Fibroblast of skin of abdomen (primary cell): ENCODE measurements around the gene HPGDS. TPM values are rescaled to one million over a fixed set of nuclear protein-coding genes. Genes with fewer than 3 reads are reported as not detected.
"Not testable (repeated sequence)": the region's sequence is repeated elsewhere in the genome, so short reads cannot be mapped to it uniquely, and the experiment has no call there.

Experiments used
- DNase-seq: peaks from one replicate; pipeline ENCODE4 v3.0.0-alpha.2; 2013
- polyA plus RNA-seq, 2 experiments: library from polyadenylated mRNA; unstranded; fragments of 120-200 nt; gene quantifications; one replicate each; pipeline ENCODE4 v1.2.1, GENCODE V29; 2013; ENCODE audit not compliant: insufficient read length in 2 of 2

The HPGDS gene
- polyA plus RNA-seq (2013, experiment 1 of 2; ENCODE audit: insufficient read length), result not detected
- 0.06 TPM for polyA plus RNA-seq (2013, experiment 2 of 2; ENCODE audit: insufficient read length)

DNA sequence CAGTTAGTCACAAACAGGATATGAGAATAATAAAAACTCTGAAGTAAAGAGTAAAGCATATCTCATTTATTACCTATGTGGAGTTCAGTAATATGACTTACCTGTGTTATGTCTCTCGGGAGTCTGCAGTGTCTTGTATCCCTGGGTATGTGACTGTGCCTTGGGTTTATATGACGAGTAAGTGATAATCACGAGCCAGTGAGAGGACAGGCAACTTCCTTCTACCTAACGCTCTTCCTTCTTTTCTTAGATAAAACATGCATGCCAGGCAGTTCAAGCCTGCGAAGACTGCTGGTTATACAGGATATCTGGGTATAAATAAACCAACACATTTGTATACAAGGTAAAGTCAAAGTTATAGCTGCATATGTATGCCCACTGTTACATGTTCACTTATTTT, at the start of gene HPGDS:
HPGDS (minus strand) TSS at position 143 of the 400 bp plus-strand sequence. CDS start 8,207 bp downstream, outside the sequence.
- DNase-seq, result no peak

DNA sequence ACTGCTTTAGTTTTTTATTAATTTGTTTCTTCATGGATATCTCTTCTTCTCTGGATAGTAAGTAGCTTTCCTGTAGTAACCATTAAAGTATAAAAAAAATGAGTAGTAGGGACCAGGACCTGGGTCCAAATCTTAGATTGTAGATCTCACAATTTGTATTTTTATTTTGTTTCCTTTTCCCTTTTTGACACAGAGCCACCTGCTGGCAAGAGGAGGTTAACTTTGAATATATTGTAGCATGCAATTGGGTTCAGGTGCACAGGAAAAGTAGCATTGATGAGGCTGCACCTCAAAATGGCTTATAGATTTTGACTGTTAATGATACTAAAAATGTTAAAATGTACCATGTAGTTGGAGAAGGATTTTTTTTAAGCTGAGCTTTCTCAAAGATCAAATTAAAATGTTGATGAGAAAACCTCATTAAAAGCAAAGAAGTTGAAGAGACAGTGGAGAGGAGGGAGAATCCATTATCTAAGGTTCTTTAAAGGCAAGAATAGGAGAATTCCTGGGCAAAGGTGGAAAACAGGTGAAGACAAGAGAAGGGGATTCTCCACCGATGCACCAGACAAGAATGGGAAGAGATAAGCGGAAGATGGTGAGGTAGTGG, 48.3 kb upstream of the HPGDS start:
- DNase-seq, result peak; percentile 10

DNA sequence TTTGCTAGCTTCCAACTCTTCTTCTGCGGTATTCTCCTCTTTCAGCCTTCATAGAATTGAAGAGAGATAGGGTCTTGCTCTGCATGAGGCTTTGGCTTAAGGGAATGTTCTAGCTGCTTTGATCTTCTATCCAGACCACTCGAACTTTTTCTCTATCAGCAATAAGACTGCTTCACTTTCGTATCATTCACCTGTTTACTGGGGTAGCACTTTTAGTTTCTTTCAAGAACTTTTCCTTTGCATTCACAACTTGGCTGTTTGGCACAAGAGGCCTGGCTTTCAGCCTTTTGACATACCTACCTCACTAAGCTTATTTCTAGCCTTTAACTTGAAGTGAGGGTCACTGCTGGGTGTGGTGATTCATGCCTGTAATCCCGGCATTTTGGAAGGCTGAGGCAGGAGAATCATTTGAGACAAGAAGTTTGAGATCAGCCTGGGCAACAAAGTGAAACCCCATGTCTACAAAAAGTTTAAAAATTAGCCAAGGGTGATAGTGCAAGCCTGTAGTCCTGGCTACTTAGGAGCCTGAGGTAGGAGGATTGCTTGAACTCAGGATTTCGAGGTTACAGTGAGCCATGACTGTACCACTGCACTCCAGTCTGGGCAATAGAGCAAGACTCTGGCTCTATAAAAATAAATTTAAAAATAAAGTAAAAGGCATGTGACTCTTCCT, 47.1 kb upstream of the HPGDS start:
- no peak for DNase-seq

DNA sequence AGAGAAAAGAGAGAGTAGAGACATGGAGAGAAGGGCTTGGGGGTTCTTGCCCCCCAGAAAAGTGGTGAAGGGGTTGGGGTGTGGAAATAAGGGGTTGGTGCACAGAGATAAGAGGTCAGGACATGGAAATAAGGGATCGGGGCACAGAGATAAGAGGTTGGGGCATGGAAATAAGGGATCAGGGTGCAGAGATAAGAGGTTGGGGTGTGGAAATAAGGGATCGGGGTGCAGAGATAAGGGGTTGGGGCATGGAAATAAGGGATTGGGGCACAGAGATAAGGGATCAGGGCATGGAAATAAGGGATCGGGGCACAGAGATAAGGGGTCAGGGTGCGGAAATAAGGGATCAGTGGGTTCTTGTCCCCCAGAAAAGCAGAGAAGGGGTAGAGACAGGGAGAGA, 45.3 kb upstream of the HPGDS start:
- DNase-seq, result not testable (repeated sequence)

DNA sequence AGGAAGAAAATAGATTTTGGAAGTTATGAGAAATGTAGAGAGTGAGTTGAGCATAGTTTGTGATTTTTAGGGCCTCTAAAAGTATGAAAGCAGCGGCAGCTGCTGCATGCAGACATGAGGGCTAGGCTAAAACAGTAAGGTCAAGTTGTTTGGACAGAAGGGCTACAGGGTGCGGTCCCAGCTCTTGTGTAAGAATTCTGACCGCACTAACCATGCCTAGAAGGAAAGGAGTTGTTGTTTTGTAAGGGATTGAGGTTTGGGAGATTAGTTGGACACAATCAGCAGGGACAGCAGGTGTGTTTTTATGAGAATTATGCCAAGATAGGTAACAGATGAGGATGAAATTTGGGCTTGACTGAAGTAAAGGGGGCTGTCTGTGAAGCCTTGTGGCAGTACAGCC, 42.8 kb upstream of the HPGDS start:
- DNase-seq, result not testable (repeated sequence)

DNA sequence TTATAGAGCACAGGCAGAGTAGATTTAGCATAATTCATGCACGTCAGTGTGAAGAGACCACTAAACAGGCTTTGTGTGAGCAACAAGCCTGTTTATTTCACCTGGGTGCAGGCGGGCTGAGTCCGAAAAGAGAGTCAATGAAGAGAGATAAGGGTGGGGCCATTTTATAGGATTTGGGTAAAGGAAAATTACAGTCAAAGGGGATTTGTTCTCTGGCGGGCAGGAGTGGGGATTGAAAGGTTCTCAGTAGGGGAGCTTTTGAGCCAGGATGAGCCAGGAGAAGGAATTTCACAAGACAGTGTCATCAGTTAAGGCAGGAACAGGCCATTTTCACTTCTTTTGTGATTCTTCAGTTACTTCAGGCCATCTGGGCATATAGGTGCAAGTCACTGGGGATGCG, 40.3 kb upstream of the HPGDS start:
- DNase-seq, result not testable (repeated sequence)

DNA sequence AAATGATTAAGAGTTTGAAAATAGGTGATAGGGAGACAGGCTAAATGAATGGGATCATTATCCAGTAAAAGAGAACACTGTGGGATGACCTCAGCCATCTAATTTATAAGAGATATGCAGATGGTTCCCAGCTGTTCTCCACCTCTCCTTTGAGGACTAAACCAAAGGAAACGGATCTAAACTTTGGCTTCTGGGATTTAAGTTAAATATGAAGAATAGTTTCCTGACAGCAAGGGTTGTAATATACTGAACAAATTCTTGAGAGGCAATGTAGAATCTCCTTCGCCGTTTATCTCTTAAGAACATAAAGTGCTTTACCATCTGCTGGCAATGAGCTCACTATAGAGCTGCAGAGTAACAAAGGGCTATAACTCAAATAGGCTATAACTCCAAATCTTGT, 35.4 kb upstream of the HPGDS start:
- peak; percentile 14 for DNase-seq

DNA sequence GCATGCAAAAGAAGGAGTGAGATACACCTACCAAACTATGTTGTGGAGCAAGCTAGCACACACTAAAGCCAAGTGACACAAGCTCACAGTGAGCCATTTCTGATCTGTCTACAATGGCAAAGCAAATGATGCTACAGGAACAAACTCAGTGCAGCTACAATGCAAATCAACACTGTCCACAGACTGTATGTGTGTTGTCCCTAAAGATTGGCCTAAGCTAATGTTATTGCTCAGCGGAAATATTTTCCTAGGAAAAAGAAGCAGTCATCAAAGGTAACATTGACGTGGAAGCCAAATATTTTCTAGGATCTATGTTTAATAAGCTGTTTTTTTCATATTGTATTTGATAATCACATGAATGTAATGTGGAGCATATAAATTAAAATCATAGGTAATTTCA, 34.7 kb upstream of the HPGDS start:
- DNase-seq, result no peak

DNA sequence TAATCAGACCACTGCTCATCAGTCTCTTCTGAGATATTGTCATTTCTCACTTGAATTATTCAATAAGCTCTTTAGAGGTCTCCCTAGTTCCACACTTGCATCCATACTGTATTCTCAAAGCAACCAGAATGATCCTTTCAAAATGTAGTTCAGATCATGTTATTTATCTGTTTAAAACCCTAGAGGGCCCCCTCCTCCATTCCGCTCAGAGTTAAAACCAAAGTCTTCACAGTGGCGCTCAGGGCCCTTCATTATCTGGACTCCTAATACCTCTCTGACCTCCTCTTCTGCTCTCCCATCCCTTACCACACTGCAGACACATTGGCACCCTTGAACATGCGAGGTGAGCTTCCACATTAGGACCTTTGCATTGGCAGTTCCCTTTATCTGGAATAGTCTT, 32.7 kb upstream of the HPGDS start:
- no peak for DNase-seq

DNA sequence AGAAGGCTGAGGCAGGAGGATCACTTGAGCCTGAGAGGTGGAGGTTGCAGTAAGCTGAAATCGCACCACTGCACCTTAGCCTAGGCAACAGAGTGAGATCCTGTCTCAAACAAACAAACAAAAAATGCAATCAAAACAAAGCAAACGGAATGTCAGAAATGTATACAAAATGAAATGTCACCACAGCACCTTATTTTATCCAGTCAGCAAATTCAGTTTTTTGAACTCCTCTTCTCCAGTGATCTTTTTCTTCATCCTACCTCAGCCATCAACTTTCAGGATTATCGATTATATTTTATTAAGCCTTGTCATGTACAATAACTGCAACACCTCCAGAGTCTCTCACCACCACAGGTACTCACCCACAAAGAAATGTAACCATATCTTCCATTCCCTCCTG, 31.1 kb upstream of the HPGDS start:
- DNase-seq, result no peak

DNA sequence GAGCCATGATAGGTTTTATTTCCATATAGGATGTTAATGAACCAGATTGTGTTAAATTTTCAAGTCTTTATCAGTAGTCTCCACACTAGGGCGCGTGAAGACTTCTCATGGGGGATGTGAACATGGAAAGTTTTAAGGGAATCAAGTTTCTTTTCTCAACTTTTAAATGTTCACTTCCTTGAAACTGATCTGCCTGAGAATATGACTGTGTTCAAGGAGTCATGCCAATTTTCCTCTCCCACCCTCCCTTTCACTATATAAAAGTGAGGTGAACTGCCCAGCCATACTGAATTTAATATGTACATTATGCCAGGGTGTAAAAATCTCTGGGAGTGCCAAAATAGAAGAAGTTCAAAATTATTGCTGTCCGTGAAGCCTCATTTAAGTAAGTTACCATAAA, 30.4 kb upstream of the HPGDS start:
- DNase-seq, result no peak

DNA sequence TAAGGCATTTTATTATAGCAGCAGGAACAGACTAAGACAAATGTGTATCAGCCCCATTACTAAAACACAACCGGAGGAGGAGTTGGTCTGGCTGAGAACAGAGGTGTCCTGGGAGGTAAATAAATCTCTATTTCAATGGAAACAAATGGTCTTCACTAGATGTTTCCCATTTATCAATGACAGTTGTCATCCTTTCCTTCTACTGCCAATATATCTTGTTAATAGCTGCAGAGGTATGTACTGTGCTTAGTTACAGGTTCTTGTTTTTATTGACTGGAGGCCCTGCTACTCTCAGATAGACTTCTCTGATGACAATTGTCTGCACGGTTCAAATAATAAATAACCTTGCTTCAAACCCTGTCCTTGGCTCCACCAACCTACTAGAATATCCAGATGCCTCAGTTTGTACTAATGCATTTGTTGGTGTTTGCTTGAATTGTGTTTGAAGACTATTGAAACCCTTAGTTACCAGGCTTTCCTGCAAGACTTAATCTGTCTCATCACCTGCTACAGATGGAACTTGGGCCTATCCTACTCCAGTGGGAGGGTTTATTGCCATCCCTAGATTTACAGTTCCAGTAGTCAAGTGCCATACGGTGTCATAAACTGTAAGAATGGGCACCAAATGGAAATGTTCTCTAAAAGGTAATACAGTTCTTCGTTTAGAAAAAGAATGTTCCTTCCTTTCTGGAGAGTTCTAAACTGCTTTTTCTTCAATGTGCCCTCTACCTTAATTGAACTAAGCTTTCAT, 29.8 kb upstream of the HPGDS start:
- DNase-seq, result no peak

DNA sequence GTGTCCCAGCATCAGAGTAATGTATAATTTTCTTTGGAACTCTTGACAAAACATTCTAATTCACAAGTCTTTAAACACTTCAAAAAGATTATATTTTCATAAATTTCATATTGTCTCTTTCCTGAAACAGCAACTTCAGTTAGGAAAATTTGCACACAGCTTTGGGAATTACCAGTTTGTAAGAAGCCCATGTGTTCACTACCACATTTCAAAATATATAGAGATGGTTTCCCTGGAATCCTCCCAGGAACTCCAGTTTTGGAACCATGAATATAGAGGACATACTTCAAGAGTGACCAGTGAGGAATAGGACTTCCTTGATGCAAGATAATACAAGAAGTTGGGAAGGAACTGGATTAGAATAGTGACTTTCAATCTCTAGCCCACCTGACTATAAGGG, 28.7 kb upstream of the HPGDS start:
- DNase-seq, result no peak

DNA sequence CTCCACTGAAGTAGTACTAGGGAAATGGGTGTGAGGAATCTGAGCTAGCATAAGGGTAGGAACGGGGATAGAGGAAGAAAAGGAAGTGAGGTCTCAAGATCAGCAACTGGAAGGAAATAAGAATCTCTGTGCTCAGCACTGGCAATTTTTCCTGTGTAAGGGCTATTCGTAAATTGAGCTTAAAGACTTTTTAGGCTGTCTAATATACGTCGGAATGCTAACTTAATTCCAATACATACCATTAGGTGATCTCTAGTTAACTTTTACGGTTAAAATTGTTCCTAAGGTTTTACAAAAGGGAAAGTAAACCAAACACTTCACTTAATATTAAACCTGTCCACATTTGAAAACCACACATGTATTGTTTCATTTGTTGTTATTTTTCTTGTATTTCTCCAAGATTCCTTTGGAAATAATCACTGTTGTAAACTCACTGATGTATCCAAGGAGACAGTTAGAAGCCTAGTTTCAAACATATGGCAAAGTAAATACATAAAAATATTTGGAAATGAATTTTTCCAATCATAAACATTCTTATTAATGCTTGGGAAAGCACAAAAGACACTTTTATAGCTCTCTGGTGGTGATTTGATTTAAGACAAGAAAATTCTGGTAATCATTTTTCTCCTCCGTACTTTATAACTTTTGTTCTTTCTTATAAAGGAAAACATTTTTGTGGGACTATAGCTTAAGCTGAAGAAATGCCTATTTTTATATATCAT, 28.1 kb upstream of the HPGDS start:
- no peak for DNase-seq

DNA sequence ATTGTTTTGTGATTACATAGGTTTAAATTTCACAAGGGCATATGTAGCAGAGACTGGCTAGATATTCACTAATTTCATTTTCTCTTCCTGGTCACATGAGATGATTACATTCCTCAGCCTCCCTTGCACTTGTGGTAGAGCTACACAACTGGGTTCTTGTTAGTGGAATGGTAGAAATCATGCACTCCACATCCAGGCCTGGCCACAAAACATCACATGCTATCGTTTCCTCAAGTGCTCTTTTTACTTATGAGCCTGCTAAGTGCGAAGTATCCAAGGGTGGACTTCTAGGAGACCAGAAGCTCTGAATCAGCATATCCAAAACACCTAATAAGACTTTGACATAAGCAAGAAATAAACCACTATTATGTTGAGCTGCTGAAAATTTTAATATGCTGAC, 26.4 kb upstream of the HPGDS start:
- DNase-seq, result no peak

DNA sequence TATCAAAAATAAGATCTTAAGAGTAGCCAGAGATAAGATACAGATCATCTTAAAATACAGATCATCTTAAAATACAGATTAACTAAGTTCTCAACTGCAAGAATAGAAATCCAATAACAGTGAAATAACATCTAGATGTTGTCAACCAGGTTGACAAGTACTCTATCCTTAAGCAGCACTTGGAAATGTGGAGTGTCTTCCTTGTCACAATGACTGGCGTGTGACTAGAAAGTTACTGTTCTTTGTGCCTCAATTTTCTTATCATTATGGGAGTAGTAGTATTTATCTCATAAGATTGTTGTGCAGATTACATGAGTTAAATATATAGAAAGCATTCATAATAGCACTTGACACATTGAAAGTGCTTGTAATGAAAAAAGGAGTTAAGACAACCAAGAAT, 25.8 kb upstream of the HPGDS start:
- no peak for DNase-seq

DNA sequence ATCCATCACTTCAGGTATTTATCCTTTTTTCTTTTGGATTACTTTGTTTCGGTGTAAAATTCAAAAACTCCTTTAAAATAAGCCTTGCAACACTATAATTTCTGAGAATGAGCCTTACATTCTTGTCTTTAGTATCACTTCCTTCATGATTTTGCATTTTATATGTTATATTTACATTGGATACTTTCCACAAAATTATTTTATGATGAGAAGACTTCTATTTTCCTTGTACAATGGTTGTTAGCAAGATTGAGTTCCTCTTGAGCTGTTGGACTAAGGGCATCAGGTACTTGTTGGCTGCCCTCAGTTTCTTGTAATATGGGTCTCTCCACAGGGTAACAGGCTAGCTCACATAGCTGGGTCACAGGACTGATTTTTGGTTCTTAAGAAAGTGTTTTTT, 22.7 kb upstream of the HPGDS start:
- no peak for DNase-seq

DNA sequence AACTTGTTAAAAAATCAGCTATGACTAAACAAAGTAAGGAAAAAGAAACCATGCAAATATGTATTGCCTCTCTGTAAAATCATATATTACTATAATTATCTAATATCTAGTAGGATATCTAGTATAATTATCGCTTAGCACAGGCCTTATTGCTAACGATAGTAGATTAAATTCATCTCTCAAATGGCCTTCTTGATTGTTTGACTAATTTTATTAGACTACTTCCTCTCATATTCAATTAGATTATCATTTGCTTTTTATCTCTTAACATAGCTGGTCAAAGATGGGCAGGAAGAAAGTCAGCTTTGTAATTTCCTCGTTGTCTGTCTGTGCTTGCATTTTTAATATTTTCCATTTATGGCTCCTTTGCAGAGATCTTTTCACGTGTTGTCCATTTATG, 21.9 kb upstream of the HPGDS start:
- DNase-seq, result no peak

DNA sequence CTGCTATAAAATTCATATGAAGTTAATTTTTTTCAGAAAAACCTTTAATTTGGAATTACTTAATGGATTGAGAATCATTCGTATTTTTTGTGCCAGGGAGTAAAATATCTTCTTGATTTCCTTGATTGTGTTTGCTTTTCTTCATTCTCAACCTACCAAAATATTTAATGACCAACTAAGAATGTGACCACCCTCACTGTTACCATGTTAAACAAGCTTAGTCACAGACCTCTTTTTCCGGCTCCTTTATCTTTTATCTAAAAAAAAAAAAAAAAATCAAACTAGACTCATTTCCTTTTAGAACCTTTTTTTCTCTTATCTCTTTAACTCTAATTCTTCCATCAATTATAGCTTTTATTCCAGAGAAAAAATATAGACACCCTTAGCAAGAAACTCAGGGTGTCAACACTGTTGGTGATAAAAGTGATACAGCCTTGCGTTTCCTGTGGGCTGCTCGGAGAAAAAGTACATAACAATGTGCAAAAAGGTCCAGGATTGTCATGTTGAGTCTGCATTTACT, 20.6 kb upstream of the HPGDS start:
- DNase-seq, result no peak

DNA sequence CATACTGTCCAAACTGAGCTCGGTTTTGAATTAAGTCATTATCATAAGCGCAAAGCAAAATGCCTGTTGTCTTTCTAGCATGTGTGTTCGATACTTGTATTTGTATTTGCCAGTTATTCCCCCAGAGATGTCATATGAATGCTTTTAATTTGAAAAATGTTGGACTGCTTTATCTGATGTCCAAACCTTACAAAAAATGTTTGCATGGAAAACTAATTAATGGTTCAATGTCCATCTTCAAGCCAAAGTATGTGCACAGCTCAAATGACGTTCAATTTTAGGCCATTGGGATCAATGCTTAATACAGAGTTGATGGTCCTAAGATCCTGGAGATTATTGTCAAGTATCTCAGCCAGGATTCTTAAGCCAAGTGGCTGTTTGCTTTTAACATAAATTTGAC, 17.2 kb upstream of the HPGDS start:
- DNase-seq, result no peak

DNA sequence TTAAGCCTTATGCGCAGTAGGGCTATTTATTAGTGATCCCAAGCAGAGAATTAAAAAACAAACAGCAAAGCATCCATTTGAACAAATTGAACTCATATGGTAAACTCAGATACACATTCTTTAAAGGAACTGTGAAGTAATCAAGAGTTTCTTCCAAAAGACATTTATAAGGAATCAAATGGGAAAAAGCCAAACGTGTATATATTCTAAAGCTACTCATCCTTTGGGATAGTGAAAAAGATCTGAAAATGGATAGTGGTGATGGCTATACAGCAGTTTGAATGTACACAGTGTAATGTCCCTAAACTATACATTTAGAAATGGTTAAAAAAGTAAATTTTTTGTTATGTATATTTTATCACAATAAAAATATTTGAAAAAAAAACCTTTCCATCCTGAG, 16.6 kb upstream of the HPGDS start:
- DNase-seq, result no peak

DNA sequence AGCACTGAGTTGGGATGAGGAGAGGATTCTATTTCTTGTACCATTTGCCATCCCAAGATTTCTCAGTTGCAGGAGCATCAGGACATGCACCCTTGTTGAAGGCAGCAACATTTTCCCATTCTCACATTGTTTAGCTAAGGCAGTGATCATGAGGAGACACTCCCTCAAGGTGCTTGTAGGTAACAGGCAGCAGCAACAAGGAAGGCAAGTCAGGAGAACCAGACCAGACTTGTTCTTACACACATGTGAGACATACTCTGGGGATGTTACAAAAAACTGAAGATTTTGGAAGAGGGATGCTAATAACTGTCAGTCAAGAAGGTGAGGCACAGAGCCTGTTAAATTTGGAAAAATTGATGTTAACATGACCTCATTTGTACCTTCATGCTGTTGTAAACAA, 15.5 kb upstream of the HPGDS start:
- no peak for DNase-seq

DNA sequence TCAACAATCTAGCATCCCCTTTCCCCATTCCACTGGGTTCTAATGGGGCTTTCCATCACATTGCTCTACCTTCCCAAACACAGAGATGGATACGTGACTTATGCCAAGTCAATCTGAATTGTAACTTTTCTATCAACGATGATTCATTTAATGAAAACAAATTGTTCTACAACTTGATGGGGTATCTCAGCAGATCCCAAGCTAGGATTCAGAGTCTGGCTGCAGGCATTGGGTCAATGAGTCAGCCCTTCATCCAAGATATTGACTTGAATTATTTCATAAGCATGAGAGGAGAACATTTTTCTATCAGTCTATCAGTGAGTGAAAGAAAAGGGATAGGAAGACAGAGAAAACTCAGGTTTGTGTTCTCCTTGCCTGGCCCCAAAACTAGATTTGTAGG, 15.0 kb upstream of the HPGDS start:
- no peak for DNase-seq
